GM19438 (cell line): ENCODE measurements around the gene HEATR5B.

Experiments used
- ATAC-seq: cut with Tn5 transposase; IDR thresholded peaks from one replicate; pipeline ENCODE4 v1.9.1; 2021; ENCODE audit warnings: low read depth; ENCODE audit not compliant: unreplicated experiment

Gene HEATR5B

GRCh38 chr2:37083873-37084794 lies at the start of gene HEATR5B, which contains the start of gene GPATCH11:
Gene HEATR5B (minus strand): TSS chr2:37084372. CDS start chr2:37083414, 958 bp downstream.
Gene GPATCH11 (plus strand): TSS chr2:37084518. CDS start chr2:37088382, 3,864 bp downstream.
- peak; percentile 83 for ATAC-seq

GRCh38 chr2:37132914-37133313 lies 48.7 kb upstream of the HEATR5B start:
- no peak for ATAC-seq

GRCh38 chr2:37125416-37125815 lies 41.2 kb upstream of the HEATR5B start:
- ATAC-seq = no peak

- no peak for ATAC-seq
These were observed 35.0 kb upstream of the HEATR5B start for GRCh38 chr2:37119157-37119556.

GRCh38 chr2:37117566-37117965 lies 33.4 kb upstream of the HEATR5B start:
- ATAC-seq = no peak

- ATAC-seq = no peak
These were observed 27.8 kb upstream of the HEATR5B start for GRCh38 chr2:37111958-37112357.

GRCh38 chr2:37110306-37111212 lies 26.4 kb upstream of the HEATR5B start:
- no peak for ATAC-seq

GRCh38 chr2:37109523-37109922 lies 25.4 kb upstream of the HEATR5B start:
- no peak for ATAC-seq

GRCh38 chr2:37105150-37105549 lies 21.0 kb upstream of the HEATR5B start:
- no peak for ATAC-seq

- ATAC-seq = no peak
These were observed 20.0 kb upstream of the HEATR5B start for GRCh38 chr2:37104178-37104577.

GRCh38 chr2:37102588-37102987 lies 18.4 kb upstream of the HEATR5B start:
- no peak for ATAC-seq

- ATAC-seq = no peak
These were observed 15.9 kb upstream of the HEATR5B start for GRCh38 chr2:37100054-37100453.

GRCh38 chr2:37098416-37099118 lies 14.4 kb upstream of the HEATR5B start:
- ATAC-seq = no peak

GRCh38 chr2:37096568-37096967 lies 12.4 kb upstream of the HEATR5B start:
- no peak for ATAC-seq

- ATAC-seq = no peak
These were observed 7.7 kb upstream of the HEATR5B start for GRCh38 chr2:37091873-37092272.

GRCh38 chr2:37090019-37090477 lies 5.9 kb upstream of the HEATR5B start:
- peak; percentile 83 for ATAC-seq

- no peak for ATAC-seq
These were observed 1.6 kb upstream of the HEATR5B start for GRCh38 chr2:37085731-37086147.

GRCh38 chr2:37084797-37085196 lies 625 bp upstream of the HEATR5B start:
- ATAC-seq = no peak

GRCh38 chr2:37080689-37081088 lies 3.5 kb downstream of the HEATR5B start:
- ATAC-seq = no peak

GRCh38 chr2:37080266-37080665 lies 3.9 kb downstream of the HEATR5B start:
- no peak for ATAC-seq
